Eye (tissue), 1 donor: ENCODE data around the gene EPHA6.

Experiments
- DNase-seq: peaks from one replicate; pipeline ENCODE4 v3.0.0-alpha.2; 2015

Gene EPHA6

GRCh38 chr3:97029972-97030371 is 215.6 kb downstream of the EPHA6 start:
- DNase-seq = no peak

- no peak for DNase-seq
Measured at GRCh38 chr3:97037294-97037943, 223.0 kb downstream of the EPHA6 start.

DNA sequence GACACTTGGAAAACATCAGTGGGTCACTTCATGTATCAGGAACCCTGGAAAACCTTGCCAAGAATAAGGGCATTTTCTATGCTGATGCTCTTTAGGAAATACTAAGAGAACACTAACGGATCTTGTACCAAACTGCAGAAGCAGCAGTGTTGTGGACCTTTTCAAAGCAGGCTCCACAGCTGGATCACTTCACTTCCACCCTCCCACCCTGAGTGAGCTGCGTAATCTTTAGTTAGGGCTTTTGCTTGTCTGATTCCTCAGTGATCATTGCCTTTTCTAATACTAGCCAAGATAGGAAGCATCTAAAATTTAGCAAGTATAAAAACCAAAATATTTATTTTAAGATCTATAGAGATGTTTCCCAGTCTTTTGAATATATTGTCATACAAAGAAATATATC is 229.0 kb downstream of the EPHA6 start:
- no peak for DNase-seq

GRCh38 chr3:97057365-97057764 is 243.0 kb downstream of the EPHA6 start:
- DNase-seq = no peak

DNA sequence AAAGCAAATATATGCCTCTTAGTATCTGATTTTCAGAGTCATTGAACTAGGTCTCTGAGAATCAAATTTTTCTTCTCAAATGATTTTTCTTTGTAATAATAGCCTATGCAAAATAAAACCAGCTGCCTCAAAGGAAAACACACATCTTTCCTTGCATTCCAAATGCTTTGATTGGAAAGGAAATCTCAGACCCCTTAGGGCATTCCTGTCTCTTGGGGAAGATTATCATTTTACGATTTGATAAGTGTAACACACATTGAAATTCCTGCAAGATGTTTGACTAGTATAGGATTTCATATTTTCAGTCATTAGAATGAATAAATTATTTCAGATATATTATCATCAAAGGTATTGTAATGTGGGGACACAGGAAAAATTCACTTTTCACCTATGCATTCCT is 244.8 kb downstream of the EPHA6 start:
- DNase-seq = no peak

- no peak for DNase-seq
Measured at GRCh38 chr3:97066531-97066930, 252.1 kb downstream of the EPHA6 start.

DNA sequence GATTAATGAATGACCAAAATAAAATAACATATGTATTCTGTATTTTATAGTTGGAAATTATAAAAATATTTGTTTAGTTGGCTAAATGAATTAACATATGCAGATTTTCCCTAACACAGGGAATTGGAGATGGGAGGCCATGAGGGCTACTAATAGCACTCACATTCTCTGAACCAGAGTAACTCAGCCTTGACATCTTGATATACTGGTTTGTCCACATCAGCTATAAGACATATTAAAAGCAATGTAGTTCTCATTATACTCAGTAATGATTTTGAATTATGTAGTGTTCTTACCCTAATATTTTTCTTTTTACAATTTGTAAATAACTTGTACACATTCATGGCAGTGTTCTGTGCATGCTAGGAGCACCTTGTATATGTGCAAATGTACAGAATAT is 255.9 kb downstream of the EPHA6 start:
- no peak for DNase-seq

- DNase-seq = no peak
Measured at GRCh38 chr3:97074546-97074945, 260.2 kb downstream of the EPHA6 start.

DNA sequence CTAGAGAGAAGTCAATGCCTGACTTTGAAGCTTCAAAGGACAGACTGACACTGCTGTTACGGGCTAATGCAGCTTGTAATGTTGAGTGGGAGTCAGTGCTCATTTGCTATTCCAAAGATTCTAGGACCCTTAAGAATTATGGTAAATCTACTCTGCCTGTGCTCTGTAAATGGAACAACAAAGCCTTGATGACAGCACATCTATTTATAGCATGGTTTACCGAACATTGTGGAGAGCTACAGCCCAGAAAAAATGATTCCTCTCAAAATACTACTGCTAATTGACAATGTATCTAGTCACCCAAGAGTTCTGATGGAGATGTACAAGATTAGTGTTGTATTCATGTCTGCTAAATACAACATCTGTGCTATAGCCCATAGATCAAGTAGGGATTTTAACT is 262.3 kb downstream of the EPHA6 start:
- DNase-seq = no peak

- DNase-seq = no peak
Measured at GRCh38 chr3:97089621-97090020, 275.2 kb downstream of the EPHA6 start.

GRCh38 chr3:97102641-97103040 is 288.2 kb downstream of the EPHA6 start:
- DNase-seq = no peak

GRCh38 chr3:97105989-97106651 is 291.7 kb downstream of the EPHA6 start:
- DNase-seq = no peak

GRCh38 chr3:97106652-97106989 is 292.2 kb downstream of the EPHA6 start:
- no peak for DNase-seq

GRCh38 chr3:97108136-97108535 is 293.7 kb downstream of the EPHA6 start:
- DNase-seq = no peak

GRCh38 chr3:97111244-97111643 is 296.9 kb downstream of the EPHA6 start:
- DNase-seq = no peak

DNA sequence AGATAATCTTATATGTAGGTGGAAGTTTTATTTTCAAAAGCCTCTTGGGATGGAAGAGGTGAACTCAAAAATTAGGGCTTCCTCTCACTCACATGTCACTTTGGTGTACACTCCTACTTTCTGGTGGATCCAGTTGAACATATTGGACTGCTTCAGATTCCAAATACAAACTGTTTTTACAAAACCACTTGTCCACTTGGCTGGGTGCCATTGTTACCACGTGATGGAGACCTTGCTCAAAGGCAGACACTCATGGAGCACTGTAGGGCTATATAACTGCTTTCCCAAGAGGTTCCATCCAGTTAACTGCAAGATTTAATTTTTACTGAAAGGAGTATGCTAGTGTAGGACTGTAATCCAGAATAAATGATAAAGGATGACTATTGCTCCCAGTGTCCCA is 307.0 kb downstream of the EPHA6 start:
- DNase-seq = no peak

- no peak for DNase-seq
Measured at GRCh38 chr3:97125902-97126499, 311.6 kb downstream of the EPHA6 start.

GRCh38 chr3:97131476-97131875 is 317.1 kb downstream of the EPHA6 start:
- DNase-seq = no peak

DNA sequence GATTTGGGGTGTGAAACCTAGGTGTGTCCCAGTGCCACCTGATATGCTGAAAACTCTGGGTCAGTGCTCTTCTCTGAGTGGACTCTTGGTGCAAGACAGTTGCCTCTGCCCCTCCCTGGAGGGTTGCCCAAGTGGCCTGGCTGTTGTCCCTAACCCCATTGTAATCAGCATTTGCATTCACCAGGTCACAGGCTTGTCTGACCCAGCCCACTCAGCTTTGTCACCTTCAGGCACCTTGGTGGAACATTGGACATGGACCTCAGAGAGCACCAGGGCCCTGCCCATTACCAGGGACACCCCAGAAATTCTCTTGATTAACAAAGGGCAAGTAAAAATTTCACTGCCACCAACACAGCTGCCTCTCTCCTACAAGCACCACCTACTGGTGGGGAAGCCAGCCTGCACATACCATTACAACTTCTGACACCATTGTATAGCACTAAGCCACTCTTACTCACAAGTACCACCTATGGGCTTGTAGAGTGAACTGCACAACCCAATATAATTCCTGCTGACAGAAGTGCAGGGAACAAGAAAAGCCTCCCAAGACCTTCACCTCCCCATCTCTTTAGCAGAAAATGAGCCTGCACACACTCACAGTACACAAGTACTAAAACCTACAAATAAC is 324.6 kb downstream of the EPHA6 start:
- DNase-seq = no peak

- DNase-seq = no peak
Measured at GRCh38 chr3:97148931-97149330, 334.5 kb downstream of the EPHA6 start.

DNA sequence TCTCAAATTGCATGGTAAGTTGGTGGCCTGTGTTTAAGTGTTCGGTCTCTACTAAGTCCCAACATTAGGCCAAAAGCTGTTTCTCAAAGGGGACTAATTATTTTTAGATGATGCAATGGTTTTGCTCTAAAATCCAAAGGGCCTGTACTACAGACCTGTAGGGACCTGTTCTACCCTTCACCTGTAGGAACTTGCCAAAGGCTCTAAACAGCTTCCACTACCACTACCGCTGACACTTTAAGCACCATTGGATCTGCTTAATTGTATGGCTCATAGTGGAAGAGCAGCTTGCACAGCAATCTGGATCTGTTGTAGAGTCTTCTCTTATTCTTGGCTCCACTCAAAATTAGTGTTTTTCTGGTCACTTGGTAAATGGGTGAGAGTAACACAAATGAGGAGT is 346.8 kb downstream of the EPHA6 start:
- DNase-seq = no peak

GRCh38 chr3:97177242-97177641 is 362.8 kb downstream of the EPHA6 start:
- DNase-seq = no peak

DNA sequence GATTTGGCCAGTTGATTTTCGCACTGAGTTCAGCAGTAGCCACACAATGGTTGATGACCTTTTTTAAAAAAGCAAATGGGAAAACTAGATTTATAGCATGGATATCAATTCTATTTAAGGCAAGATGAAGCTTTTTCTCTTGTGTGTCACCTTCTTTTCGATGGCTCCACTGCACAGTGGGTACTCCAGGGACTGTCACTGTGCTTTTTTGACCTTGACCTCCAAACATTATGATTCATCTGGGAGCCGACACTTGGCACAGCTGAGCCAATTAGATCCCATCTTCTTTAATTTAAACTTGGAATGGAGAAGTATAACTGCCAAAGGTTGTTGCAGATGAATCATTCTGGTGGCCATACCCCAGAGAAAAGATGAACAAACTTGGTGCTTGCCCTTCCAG is 367.3 kb downstream of the EPHA6 start:
- no peak for DNase-seq

- DNase-seq = no peak
Measured at GRCh38 chr3:97187771-97188170, 373.4 kb downstream of the EPHA6 start.
